Tibial nerve (tissue), 4 donors: ENCODE results near the gene SRGAP3. TPM values are rescaled to one million over a fixed set of nuclear protein-coding genes. Genes with fewer than 3 reads are reported as not detected.

Source experiments
- DNase-seq, 2 donors: peaks; one replicate each; pipeline ENCODE4 v3.0.0-alpha.2; 2019; ENCODE audit warnings: low spot score in 2 of 2
- H3K27ac ChIP-seq, 4 donors: fragments of 200-600 bp; sonication (generic) in 3 of 4; one replicate each; pipeline ENCODE4 v1.5.1; 2017 to 2019; ENCODE audit warnings: mild to moderate bottlenecking in 1 of 4
- H3K27me3 ChIP-seq, 2 donors: fragments of 200-600 bp; sonication (generic) in 1 of 2; one replicate each; pipeline versions ENCODE4 v1.5.1 to v1.6.0; 2017 to 2019
- H3K36me3 ChIP-seq, 3 donors: fragments of 200-600 bp; sonication (generic); one replicate each; pipeline ENCODE4 v1.5.1; 2018 to 2019
- H3K4me1 ChIP-seq, 4 donors: fragments of 200-600 bp; sonication (generic) in 3 of 4; one replicate each; pipeline ENCODE4 v1.5.1; 2017 to 2019
- H3K4me3 ChIP-seq, 4 donors: fragments of 200-600 bp; sonication (generic) in 3 of 4; one replicate each; pipeline ENCODE4 v1.5.1; 2017 to 2019; ENCODE audit warnings: mild to moderate bottlenecking in 1 of 4, moderate library complexity in 1 of 4
- H3K9me3 ChIP-seq, 4 donors: fragments of 200-600 bp; sonication (generic) in 3 of 4; one replicate each; pipeline ENCODE4 v1.5.1; 2017 to 2019
- CTCF ChIP-seq, 5 experiments: fragments of 200-600 bp in 3 of 5; fragments of 450-650 bp in 2 of 5; sonication (generic) in 3 of 5; IDR thresholded peaks; one replicate each; pipeline ENCODE4 v1.5.1; 2016 to 2019; ENCODE audit warnings: antibody characterized with exemption in 5 of 5, mild to moderate bottlenecking in 3 of 5, moderate library complexity in 2 of 5
- EP300 ChIP-seq, 2 donors: sonication (generic); formaldehyde crosslinking; IDR thresholded peaks; one replicate each; pipeline ENCODE4 v1.6.1; 2017; ENCODE audit warnings: antibody characterized with exemption in 2 of 2, mild to moderate bottlenecking in 1 of 2
- POLR2A ChIP-seq, 2 donors: fragments of 450-650 bp; IDR thresholded peaks; one replicate each; pipeline ENCODE4 v1.6.1; 2017; ENCODE audit warnings: antibody characterized with exemption in 2 of 2, mild to moderate bottlenecking in 2 of 2, moderate library complexity in 2 of 2
- WGBS, 2 donors: methylation state at CpG; one replicate each; pipeline ENCODE4 v1.1.5; 2018; 5-methylcytosine and 5-hydroxymethylcytosine counted together
- total RNA-seq, 4 donors: library from RNA; depleted of rRNA; stranded (reverse); fragments of >200 nt; gene quantifications; one replicate each; pipeline ENCODE4 v1.1.0, GENCODE V29; 2016

The SRGAP3 gene
- total RNA-seq, 4 donors from 2014 or later = 11.7 to 18.0 (median 15.1) TPM

- no peak for DNase-seq
- Histone ChIP-seq H3K27ac (no peak overlapping the region), H3K4me3 (no peak overlapping the region), H3K36me3 (no peaks in the 10 kb centered on the region), H3K9me3 (peaks cover 0 to 3% (median 0%) of the 10 kb centered on the region in 4 donors), H3K4me1 (no peaks in the 10 kb centered on the region), H3K27me3 (no peaks in the 10 kb centered on the region)
- WGBS, 2 donors = 90 to 91% methylated on average over 4 of the region's 4 CpGs
- TF ChIP-seq POLR2A (IDR thresholded peaks at IDR 0.05) = no peak
- TF ChIP-seq CTCF (IDR thresholded peaks at IDR 0.05) = no peak
- TF ChIP-seq EP300 (IDR thresholded peaks at IDR 0.05) = no peak
Measured at GRCh38 chr3:9161298-9161697, 88.1 kb downstream of the SRGAP3 start.

- Histone ChIP-seq H3K36me3 (no peaks in the 10 kb centered on the region), H3K9me3 (no peaks in the 10 kb centered on the region), H3K4me1 (no peaks in the 10 kb centered on the region), H3K27ac (no peak overlapping the region), H3K4me3 (no peak overlapping the region), H3K27me3 (no peaks in the 10 kb centered on the region)
- DNase-seq = no peak
- WGBS, 2 donors = 90% methylated on average over 13 of the region's 13 CpGs
- TF ChIP-seq CTCF (IDR thresholded peaks at IDR 0.05) = no peak
- TF ChIP-seq EP300 (IDR thresholded peaks at IDR 0.05) = no peak
- TF ChIP-seq POLR2A (IDR thresholded peaks at IDR 0.05) = no peak
Measured at GRCh38 chr3:9158865-9159630, 90.4 kb downstream of the SRGAP3 start.

- H3K36me3 ChIP-seq = peaks cover 0 to 2% (median 0%) of the 10 kb centered on the region in 3 donors
- no peak overlapping the region for H3K4me3 ChIP-seq
- H3K27me3 ChIP-seq = no peaks in the 10 kb centered on the region
- DNase-seq = no peak
- no peaks in the 10 kb centered on the region for H3K4me1 ChIP-seq
- TF ChIP-seq POLR2A (IDR thresholded peaks at IDR 0.05) (no peak), CTCF (IDR thresholded peaks at IDR 0.05) (no peak), EP300 (IDR thresholded peaks at IDR 0.05) (no peak)
- no peaks in the 10 kb centered on the region for H3K9me3 ChIP-seq
- 85 to 88% methylated on average over 5 of the region's 5 CpGs for WGBS, 2 donors
- no peak overlapping the region for H3K27ac ChIP-seq
Measured at GRCh38 chr3:9157651-9158362, 91.6 kb downstream of the SRGAP3 start.

- WGBS, 2 donors = 68 to 69% methylated on average over 1 of the region's 1 CpG
- H3K4me3 ChIP-seq = no peak overlapping the region
- TF ChIP-seq CTCF (IDR thresholded peaks at IDR 0.05) (no peak), POLR2A (IDR thresholded peaks at IDR 0.05) (no peak), EP300 (IDR thresholded peaks at IDR 0.05) (no peak)
- H3K36me3 ChIP-seq = peaks cover 0 to 7% (median 0%) of the 10 kb centered on the region in 3 donors
- H3K4me1 ChIP-seq = no peaks in the 10 kb centered on the region
- no peak for DNase-seq
- H3K9me3 ChIP-seq = peaks cover 0 to 3% (median 0%) of the 10 kb centered on the region in 4 donors
- no peak overlapping the region for H3K27ac ChIP-seq
- H3K27me3 ChIP-seq = no peaks in the 10 kb centered on the region
Measured at GRCh38 chr3:9156604-9157003, 92.8 kb downstream of the SRGAP3 start.

- H3K36me3 ChIP-seq = peaks cover 0 to 12% (median 0%) of the 10 kb centered on the region in 3 donors
- TF ChIP-seq EP300 (IDR thresholded peaks at IDR 0.05) (no peak), CTCF (IDR thresholded peaks at IDR 0.05) (no peak), POLR2A (IDR thresholded peaks at IDR 0.05) (no peak)
- DNase-seq = no peak
- H3K9me3 ChIP-seq = peaks cover 0 to 14% (median 0%) of the 10 kb centered on the region in 4 donors
- no peak overlapping the region for H3K27ac ChIP-seq
- no peaks in the 10 kb centered on the region for H3K27me3 ChIP-seq
- WGBS, 2 donors = 73 to 77% methylated on average over 4 of the region's 4 CpGs
- H3K4me3 ChIP-seq = no peak overlapping the region
- H3K4me1 ChIP-seq = no peaks in the 10 kb centered on the region
Measured at GRCh38 chr3:9155028-9155427, 94.4 kb downstream of the SRGAP3 start.
